Measurements from ENCODE around the gene NLRP6.
"Not testable (repeated sequence)": the region's sequence is repeated elsewhere in the genome, so short reads cannot be mapped to it uniquely, and the experiment has no call there.

NLRP6 gene
- 2.4 to 34.1 (median 10.6) reads per million in 3 experiments for total RNA-seq

DNA sequence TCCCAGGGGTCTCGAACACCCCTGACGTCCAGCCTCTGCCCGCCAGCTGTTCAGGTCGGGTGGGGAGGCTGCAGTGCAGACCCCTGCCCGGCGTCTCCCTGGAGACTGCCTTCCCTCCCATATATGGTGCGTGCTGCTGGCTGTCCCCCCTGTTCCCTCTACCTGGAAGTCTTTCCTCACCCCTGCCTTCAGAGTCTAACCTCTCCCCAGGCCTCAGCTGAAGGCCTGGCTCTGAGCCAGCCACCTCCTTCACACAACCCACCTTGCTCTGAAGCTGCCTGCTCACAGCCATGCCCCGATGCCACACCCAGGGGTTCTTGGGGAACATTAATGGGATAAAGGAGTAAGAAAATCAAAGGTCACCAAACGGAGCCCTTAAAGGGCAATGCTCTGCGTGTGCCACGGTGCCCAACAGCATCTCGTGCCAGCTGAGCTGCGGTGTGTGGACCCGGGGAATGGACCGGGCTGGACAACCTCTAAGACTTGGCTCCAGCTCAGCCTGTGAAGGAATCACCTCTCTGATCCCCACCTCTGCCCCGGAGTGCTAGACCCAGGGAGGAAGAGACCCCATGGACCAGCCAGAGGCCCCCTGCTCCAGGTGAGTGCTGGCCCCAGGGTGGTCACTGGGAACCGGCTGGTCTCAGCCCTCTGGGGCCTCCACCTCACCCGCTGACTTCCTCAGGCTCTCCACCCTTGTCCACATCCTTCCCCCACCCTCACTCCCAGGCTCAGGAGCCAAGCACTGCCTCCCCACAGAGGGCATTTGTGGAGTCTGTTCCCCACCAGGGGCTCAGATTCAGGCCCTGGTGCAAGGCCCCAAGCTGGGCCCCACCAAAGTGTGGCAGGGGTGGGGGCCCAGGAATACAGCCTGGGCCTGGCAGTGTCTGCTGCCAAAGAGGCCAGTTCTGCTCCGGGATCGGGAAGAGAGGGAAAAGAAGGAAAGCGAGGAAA lies at the start of gene NLRP6:
TSS of gene NLRP6 (plus strand) at position 407 of the 951 bp plus-strand sequence. CDS start at position 570, 163 bp downstream.
- no peak for DNase-seq

DNA sequence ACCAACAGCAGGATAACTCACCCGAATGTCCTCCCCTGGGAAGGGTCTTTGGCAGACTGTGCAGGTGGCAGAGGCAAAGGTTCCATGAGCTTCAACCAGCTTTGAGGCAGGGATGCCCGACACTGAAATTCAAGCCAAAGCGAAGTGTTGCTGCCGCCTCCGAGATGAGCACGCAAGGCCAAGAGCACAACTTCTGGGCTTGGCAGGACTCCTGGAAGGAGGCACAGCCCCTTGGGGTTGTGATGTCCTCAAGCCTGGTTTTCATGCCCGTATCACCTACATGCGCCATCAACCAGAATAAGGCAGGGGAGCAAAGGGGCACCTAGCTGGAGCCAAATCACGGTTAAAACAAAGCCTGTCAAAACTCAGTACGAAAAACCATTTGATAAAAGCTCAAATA lies 47.8 kb upstream of the NLRP6 start:
- DNase-seq = no peak

- no peak for DNase-seq
These were observed 45.2 kb upstream of the NLRP6 start for GRCh38 chr11:232783-233565.

DNA sequence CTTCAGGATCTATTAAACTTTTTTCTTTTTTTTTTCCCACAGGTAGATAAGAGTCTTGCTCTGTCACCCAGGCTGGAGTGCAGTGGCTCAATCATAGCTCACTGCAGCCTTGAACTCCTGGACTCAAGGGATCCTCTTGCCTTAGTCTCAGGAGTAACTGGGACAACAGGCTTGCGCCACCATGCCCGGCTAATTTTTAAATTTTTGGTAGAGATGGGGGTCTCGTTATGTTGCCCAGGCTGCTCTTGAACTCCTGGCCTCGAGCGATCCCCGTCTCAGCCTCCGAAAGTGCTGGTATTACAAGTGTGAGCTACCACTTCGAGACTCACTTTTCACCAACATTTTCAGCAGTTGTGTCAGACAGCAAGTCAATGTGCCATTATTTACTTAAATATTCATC lies 43.0 kb upstream of the NLRP6 start:
- no peak for DNase-seq

GRCh38 chr11:235609-235996 lies 42.6 kb upstream of the NLRP6 start:
- peak; percentile 86 for DNase-seq

GRCh38 chr11:235997-236773 lies 42.0 kb upstream of the NLRP6 start, which contains the start of gene SIRT3:
Gene SIRT3, minus strand, starts transcription at chr11:236342. Its CDS starts 14 bp downstream, at chr11:236328.
- peak; percentile 88 for DNase-seq

DNA sequence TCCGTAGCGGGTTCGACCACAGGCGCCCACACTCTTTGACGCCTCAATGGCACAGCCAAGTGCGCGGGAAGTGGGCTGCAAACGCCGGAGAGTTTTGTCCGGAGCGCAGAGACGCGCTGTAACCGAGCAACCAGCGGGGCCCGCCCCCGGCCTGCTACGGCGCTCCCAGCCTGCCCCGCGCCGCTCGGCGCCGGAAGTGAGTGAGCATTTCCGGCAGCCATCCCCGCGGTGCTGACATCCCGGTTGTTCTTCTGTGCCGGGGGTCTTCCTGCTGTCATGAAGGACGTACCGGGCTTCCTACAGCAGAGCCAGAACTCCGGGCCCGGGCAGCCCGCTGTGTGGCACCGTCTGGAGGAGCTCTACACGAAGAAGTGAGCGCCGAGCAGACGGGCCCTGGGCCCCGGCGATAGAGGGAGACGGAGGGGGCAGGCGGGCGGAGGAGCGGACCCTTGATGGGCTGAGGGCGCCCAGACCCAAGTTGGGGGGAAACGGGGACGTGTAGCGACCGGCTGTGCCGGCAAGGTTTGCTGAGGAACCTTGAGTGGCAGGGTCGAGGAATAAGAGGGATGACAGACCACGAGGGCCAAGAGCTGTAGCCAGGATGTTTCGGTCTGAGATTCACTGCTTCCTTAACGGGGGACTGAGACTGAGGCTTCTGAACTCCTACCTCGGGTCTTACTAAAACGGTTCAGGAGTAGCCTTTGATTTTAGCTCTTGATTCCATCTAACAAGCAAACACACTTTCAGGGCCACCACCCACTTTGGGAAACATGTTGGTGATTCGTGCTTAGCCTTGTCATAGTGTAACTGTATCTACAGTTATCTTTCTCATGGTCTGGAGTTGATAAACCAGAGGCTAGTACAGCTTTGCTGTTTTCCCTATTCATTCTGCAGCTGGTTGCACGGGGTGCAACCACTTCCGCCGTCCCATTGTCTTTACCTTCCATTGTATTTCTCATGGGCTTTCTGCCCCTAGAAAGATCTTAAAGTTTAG lies 41.1 kb upstream of the NLRP6 start, which contains the start of gene PSMD13:
TSS of gene PSMD13 (plus strand) at position 203 of the 994 bp plus-strand sequence. CDS start at position 277, 74 bp downstream.
- DNase-seq = peak; percentile 86

- DNase-seq = not testable (repeated sequence)
These were observed 39.9 kb upstream of the NLRP6 start for GRCh38 chr11:238346-238745.

DNA sequence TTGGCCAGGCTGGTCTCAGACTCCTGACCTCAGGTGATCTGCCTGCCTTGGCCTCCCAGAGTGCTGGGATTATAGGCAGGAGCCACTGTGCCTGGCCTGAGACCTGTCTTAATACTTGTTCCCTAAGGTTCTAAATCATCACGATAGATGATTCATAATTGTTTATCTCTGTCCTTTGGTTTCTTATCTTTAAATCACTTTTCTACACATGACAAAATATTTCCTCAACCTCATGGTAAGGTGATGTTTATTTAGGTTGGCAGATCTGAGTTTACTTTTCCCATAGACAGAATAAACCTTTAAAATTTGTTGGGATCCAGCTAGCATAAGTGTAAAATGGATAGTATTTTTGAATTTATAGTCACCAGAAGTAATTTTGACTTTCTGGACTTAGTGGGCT lies 37.9 kb upstream of the NLRP6 start:
- no peak for DNase-seq

GRCh38 chr11:241634-242033 lies 36.6 kb upstream of the NLRP6 start:
- DNase-seq = no peak

- DNase-seq = no peak
These were observed 33.8 kb upstream of the NLRP6 start for GRCh38 chr11:244376-244775.

DNA sequence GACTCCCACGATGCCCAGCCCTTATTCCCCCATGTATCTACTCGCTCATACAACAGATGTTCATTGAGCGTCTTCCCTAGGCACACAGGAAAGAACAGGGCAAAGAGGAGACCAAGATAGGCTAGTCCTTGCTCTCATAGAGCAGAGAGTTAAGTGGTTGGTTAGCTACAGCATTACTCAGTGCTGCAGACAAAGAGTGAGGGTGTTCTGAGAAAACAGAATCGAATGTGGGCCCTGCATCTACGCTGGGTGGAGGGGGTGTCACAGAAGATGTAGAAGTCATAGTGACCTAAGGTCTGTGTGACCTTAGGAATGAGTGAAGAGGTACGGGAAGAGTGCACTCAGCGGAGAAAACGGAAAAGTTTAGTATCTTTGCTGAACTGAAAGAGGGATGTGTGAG lies 29.1 kb upstream of the NLRP6 start:
- DNase-seq = no peak

- no peak for DNase-seq
These were observed 27.9 kb upstream of the NLRP6 start for GRCh38 chr11:250274-250673.

GRCh38 chr11:250740-251299 lies 27.4 kb upstream of the NLRP6 start:
- peak; percentile 77 for DNase-seq

GRCh38 chr11:251550-251949 lies 26.7 kb upstream of the NLRP6 start:
- DNase-seq = no peak

DNA sequence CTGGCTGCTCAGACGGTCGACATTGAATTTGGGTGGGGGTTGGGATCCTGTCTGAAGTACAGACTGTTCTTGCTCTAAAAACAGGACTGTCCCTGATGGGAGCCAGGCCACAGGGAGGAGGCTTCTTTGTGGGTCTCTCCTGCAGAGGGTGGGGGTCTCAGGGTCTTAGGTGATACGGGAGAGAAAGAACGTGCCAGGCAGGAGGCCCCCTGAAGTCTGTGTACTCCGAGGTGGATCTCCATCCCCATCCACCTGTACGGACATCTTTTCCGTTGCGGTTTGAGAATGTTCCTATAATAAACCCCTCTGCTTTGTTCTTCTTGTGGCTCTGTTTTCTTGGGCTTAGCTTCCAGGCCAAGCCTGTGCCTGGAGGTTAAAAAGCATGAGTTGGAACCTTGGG lies 25.5 kb upstream of the NLRP6 start:
- no peak for DNase-seq

GRCh38 chr11:253160-253885 lies 24.9 kb upstream of the NLRP6 start:
- DNase-seq = no peak

- DNase-seq = no peak
These were observed 24.3 kb upstream of the NLRP6 start for GRCh38 chr11:253886-254270.

DNA sequence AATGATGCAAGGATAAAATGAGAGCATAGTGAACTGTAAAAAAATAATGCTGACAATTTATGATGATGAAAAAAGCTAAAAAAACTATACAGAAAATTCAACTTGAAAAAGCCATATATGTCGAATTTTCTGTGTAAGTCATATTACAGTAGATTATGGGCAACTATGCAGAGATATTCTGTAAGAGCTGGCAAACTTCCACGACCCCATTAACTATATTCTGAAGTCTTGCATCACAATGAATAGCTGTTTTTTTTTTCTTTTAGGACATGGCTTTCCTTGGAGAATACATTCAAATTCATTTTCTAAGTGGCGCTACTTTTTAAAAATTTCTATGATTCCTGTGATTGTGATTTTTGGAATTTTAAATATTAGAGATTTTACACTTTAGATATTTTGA lies 23.0 kb upstream of the NLRP6 start:
- DNase-seq = no peak

DNA sequence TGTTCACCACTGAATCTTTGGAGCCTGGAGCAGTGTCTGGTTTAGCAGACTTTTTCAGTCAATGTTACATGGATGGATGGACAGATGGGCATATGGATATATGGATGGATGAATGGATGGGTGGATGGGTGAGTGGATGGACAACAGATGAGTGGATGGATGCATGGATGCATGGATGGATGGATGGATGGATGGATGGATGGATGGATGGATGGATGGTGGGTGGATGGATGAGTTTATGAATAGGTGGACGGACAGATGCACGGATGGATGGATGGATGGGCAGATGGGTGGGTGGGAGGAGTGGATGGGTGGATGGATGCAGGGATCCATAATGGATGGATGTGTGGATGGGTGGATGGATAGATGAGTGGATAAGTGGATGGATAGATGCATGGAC lies 22.4 kb upstream of the NLRP6 start:
- DNase-seq = no peak

All from central memory CD4-positive, alpha-beta T cell (primary cell).